NOMO-1 (cell line): ENCODE results near the gene MED22.
"Not testable (repeated sequence)": the region's sequence is repeated elsewhere in the genome, so short reads cannot be mapped to it uniquely, and the experiment has no call there.

ENCODE experiments used
- DNase-seq, 2 experiments: peaks; one replicate each; lab custom pipeline; 2025; ENCODE audit not compliant: unreplicated experiment in 2 of 2; lab: John Stamatoyannopoulos, UW

The MED22 gene

DNA sequence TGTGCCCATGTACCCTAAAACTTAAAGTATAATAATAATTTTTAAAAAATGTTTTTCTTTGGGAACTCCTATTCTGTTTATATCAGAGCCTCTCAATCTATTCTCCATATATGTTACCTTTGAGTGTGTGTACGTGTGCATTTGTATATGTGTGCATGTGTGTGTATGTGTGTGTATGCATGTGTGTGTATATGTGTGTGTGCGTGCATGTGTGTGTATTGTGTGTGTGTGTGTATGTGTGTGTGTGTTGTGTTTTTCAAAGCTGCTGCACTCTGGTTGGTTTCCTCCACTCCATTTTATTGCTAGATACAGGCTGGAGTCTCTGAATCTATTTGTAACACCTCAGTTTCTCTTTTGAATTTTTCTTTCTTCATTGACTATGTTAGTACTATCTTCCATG is 31.9 kb downstream of the MED22 start:
- DNase-seq = no peak

DNA sequence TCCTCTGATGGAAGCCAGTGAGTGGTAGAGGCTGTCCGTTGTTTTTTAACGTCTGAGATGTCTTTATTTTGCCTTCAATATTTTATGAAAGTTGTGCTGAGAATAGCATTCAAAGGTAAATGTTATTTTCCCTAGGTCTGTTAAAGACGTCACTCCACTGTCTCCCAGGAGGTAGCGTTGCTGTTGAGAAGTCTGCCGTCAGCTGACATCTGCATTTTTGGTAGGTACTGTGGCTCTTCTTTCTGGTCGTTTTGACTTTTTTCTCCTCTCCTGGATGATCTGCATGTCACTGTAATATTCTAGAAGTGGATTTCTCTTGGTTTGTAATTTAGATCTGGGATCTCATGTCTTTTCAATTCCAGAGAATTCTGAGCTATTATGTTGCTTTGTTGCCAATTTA is 38.3 kb downstream of the MED22 start:
- no peak for DNase-seq

DNA sequence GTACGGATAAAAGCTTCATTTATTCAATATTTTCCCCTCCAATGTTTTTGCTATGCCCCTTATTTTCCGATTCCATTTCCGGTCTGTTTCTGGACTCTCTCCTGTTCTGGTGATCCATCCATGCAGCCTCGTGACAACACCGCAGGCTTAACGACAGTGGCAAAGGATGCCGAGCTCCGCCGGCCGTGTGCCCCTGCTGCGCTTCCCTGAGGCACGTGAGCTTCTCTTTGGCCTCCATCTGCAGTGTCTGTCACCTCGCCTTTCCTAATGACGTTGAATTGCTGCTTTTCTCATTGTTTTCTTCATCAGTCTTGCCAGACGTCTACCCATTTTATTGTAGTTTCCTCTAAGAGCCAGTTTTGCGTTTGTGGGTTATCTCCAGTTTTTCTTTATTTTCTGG is 40.6 kb downstream of the MED22 start:
- DNase-seq = no peak

DNA sequence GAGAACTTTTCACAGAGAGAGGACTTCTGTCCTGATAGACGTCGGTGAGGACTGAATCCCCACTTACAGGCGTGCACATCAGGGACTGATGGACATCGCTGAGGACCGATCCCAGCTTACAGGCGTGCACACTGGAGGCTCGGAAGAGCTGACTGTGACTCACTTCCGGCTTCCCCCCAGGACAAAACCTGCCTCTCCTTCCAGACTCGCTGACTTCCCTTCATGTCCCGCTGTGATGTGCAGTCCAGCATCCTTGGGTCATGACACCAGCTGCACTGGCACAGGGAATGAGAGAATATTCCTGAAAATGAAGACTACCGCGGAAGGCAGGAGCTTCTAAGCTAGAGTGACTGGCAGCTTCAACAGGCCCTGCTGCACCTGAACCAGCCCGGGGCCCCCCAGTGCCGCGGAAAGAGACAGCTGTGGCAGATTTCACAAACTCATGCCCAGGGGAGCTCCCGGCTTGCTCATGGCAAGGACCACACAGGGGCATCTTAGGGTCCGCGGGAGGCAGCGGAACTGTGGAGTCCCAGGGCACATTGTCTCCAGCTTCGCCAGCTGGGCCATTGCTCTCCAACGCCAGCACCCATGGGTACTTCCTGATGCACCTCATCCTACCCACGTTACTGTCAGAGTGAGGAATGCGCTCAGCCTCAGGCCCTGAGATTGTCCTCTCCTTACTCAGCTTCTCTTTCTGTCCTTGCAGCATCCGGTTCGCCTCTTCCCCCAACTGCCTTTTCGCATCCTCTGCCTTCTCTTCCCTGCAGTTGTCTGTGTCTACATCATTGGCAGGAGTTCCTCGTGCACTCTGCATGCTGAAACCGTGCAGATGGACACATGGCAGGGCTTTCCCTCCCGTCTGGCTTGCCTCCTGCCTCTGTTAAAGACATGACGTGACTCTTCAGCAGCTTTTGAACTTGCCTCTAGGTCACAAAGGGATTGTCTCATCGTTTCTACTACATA is 41.4 kb downstream of the MED22 start:
- no peak for DNase-seq

DNA sequence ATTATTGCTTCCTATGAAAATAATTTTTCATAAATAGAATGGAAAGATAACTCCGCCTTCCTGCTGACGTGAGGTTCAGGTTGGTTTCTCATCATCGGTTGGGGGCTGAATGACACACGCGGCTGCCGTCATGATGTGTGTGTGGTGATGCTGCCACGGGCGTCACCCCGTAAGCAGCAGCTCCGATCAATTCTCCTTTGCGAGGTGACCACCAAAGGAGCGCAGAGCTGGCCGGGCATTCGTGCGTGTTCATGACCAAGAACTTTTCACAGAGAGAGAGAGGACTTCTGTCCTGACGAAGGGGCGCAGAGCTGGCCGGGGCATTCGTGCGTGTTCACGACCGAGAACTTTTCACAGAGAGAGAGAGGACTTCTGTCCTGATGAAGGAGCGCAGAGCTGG is 42.2 kb downstream of the MED22 start:
- DNase-seq = no peak

DNA sequence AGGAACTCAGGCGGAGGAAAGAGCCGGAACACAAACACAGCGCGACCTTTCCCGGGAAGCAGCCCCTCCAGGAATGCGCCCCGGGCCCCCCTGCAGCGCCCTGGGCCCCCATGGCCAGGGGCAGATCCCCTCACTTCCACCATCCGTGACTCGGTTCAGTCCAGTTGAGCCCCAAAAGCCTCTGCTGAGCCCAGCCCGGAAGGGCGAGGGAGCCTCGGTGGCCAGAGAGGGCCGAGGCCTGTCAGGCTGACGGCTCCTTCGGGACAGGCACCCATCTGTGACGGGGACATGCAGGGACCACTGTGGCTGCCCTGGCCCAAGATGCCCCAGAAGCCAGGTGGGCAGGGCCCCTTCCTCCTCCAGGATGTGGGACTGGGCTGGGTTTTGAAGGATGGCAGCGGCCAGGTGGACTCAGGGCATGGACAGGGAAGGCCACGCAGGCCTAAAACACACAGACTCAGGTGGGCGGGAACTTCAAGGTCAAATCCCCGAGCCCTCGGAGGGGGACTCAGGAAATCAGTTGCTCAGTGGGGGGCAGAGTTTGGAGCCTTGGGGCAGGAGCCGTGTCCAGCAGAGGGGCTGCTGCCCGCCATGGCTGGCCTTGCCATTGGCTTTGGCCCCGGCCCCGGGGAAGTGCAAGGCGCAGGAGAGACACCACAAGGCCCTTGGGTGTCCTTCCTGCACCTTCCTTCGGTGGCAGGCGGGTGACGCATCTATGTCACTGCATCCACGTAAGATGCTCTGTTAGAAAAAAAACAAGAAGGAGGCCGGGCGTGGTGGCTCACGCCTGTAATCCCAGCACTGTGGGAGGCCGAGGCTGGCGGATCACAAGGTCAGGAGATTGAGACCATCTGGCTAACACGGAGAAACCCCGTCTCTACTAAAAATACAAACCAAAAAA is 43.2 kb downstream of the MED22 start:
- no peak for DNase-seq

DNA sequence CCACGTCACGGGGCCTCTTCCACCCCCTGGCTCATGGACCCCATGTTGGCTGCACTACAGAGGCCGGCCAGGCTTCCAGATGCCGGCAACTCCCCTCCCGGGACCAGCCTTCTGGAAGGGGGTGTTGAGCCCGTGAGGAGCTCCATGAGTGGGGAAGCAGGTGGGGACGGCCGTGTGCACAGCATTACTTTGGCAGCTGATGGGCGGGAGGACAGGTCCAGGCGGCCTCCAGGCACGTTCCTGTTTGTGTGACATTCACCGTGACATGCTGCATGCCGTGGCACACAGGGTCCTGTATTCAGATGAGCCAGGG is 43.8 kb downstream of the MED22 start:
- no peak for DNase-seq

DNA sequence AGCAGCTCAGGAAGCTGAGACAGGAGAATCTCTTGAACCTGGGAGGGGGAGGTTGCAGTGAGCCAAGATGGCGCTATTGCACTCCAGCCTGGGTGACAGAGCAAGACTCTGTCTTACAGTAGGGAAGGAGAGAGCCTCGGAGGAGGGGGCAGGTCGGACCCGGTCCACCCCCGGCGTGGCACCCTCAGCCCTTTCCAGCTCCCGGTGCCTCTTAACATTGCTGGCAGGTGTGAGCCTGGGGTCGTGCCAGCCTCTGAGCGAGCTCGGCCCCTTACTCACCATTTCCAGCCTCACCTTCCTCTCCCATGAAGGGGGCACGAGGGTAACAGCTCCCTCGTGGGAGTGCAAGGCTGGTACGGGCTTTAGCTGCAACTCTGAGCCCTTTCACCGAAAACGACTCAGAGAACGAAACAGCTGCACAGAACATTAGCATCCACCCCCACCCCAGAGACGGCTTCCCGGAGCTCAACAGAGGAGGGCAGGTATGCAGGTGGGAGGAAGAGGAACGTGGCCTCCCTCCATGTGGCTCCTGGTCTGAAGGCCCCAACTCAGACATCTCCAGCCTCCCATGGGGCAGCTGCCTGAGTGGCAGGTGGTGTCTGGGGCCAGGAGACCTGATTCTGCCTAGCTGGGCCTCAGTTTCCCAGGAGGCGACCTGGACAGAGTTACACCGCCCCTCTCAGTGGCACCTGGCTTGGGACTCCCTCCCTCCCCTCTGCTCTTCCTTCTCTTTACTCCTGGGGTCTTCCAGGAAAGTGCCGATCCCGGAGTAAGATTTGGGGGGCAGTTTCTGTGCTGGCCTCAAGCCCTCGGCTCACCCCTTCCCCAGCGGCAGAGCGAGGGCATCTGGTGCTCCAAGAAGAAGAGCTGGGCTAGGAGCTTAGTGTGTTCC is 44.4 kb downstream of the MED22 start:
- no peak for DNase-seq

DNA sequence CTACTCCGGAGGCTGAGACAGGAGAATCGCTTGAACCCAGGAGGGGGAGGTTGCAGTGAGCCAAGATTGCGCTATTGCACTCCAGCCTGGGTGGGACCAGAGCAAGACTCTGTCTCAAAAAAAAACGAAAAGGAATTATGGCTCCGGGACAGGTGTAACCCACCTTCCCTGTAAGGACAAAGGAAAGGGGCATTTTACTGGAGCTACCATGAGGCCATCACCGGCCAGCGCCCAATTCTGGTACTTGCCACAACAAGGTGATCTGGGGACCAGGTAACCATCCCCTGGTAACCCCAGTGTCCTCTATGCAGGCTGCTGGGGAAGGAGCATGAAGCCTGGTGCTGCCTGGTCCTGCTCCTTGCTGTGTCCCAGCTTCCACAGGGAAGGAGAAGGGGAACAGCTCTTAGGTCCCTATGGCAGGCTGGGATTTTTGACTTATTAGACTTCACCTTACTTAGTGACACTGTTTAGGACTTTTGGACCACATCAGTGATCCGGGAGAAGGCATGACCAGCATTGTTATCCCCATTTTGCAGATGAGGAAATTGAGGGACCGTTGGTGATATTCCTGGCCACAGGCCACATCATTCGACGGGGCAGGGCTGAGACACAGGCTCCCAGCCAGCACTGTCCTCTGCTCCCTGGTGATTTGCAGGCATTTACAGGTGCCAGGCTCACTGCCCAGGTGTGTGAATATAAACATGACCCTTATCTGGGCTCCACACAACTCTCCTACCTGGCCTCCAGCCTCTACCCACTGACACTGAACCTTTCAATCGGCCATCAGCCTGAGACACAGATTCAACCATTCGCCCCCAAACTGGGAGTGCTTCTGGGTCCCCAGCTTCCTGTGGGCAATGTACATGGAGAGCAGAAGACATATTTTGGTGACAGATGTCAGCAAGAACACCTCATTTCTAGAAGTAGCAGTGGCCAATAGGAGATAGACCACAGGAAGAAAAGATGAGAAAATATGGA is 46.4 kb downstream of the MED22 start:
- DNase-seq = no peak

DNA sequence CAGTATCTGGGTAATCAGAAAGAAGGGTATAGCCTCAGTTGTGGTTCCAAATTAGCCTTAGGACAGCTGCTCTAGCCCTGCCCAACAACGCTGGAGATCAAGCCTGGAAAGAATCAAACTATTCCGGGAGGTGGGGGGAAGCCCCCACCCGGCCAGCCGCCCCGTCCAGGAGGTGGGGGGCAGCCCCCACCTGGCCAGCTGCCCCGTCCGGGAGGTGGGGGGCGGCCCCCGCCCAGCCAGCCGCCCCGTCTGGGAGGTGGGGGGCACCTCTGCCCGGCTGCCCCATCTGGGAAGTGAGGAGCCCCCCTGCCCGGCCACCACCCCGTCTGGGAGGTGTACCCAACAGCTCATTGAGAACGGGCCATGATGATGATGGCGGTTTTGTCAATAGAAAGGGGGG is 47.9 kb downstream of the MED22 start:
- not testable (repeated sequence) for DNase-seq

DNA sequence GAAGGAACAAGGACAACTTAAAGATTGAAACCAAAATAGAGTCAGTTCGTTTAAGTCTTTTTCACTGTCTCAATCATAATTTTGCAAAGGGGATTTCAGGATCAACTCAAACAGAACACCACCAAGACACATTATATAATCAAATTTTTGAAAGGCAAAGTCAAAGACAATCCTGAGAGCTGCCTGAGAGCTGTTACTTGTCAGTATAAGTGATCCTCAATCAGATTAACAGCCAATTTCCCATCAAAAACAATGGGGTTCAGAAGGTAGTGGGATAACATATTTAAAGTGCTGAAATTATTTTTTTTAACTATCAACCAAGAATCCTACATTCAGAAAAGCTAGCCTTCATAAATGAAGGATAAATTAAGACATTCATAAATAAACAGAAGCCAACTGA is 53.7 kb downstream of the MED22 start:
- DNase-seq = no peak

DNA sequence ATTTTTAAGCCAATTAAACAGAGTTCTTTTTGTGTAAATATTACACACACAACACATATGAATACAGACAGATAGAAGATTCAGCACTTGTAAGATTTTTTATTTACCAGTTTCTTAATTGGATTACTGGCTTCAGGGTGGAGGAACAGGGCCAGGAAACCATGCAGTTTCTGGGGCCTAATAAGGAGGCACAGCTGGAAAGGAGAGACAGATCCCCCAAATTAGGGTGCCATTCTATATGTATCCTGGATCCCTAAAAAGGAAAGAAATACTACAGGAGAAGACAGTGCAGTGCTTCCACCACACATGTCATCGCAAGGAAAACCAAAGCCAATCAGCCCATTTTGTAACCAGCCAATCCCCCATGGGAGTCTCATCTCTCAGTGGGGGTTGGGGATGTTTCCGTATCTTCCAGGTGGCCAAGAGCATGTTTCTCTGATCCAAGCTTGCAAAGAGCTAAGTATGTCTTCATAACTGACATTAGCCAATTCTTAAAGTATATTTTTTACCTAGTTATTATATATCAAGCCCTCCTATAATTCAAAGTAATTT is 57.1 kb downstream of the MED22 start:
- DNase-seq = no peak
